ENCODE results near the gene GP1BA.

DNA sequence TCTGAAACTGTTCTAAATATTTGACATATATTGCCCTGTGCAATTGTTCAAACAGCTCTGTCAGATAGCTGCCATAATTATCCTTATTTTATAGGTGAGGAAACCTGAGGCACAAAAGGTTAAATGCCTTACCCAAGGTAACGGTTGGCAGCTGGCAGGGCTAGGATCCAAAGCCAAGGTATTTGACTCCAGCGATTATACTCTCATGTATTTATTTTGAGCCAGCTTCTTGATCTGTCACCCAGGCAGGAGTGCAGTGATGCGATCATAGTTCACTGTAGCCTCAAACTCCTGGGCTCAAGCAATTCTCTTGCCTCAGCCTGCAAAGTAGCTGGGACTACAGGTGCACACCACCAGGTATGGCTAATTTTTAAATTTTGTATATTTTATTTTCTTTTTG, 26.0 kb downstream of the GP1BA start:
- TF ChIP-seq IRF1 (CRISPR knock-in tag; IDR thresholded peaks at IDR 0.05), result no peak
- TF ChIP-seq TEAD4 (CRISPR knock-in tag; IDR thresholded peaks at IDR 0.05), result no peak
- TF ChIP-seq, protein P1, sequence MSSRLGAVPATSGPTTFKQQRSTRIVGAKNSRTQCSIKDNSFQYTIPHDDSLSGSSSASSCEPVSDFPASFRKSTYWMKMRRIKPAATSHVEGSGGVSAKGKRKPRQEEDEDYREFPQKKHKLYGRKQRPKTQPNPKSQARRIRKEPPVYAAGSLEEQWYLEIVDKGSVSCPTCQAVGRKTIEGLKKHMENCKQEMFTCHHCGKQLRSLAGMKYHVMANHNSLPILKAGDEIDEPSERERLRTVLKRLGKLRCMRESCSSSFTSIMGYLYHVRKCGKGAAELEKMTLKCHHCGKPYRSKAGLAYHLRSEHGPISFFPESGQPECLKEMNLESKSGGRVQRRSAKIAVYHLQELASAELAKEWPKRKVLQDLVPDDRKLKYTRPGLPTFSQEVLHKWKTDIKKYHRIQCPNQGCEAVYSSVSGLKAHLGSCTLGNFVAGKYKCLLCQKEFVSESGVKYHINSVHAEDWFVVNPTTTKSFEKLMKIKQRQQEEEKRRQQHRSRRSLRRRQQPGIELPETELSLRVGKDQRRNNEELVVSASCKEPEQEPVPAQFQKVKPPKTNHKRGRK (CRISPR knock-in tag; IDR thresholded peaks at IDR 0.05; ENCODE audit: borderline replicate concordance), result no peak
- no peak for TF ChIP-seq ZNF317 (CRISPR knock-in tag; IDR thresholded peaks at IDR 0.05; ENCODE audit: borderline replicate concordance, low read depth)
- no peak for TF ChIP-seq CDX4 (CRISPR knock-in tag; IDR thresholded peaks at IDR 0.05; ENCODE audit: borderline replicate concordance)
